Choroid plexus epithelial cell (primary cell): ENCODE results near the gene LRP6.

Source experiments
- DNase-seq: peaks from one replicate; pipeline ENCODE4 v3.0.0-alpha.2; 2010; ENCODE audit warnings: low read depth
- H3K4me3 ChIP-seq: 2 replicates; pipeline ENCODE4 v1.5.1; 2011; ENCODE audit warnings: low read depth, mild to moderate bottlenecking, control low read depth, low read length, moderate library complexity
- CTCF ChIP-seq: conservative IDR thresholded peaks from 2 replicates; pipeline ENCODE4 v1.5.1; 2011; ENCODE audit warnings: low read depth, mild to moderate bottlenecking, control low read depth, inconsistent platforms, low read length, moderate library complexity

The LRP6 gene

GRCh38 chr12:12182703-12183365 lies 84.0 kb downstream of the LRP6 start:
- no peak for TF ChIP-seq CTCF
- no peak overlapping the region for H3K4me3 ChIP-seq
- DNase-seq = peak; percentile 39

GRCh38 chr12:12181511-12181910 lies 85.3 kb downstream of the LRP6 start:
- no peak for TF ChIP-seq CTCF
- DNase-seq = no peak
- no peak overlapping the region for H3K4me3 ChIP-seq

- no peak for DNase-seq
- H3K4me3 ChIP-seq = no peak overlapping the region
- no peak for TF ChIP-seq CTCF
Observed at GRCh38 chr12:12180575-12180974, 86.3 kb downstream of the LRP6 start.

GRCh38 chr12:12180136-12180535 lies 86.7 kb downstream of the LRP6 start:
- DNase-seq = no peak
- no peak overlapping the region for H3K4me3 ChIP-seq
- no peak for TF ChIP-seq CTCF

GRCh38 chr12:12178559-12178958 lies 88.3 kb downstream of the LRP6 start:
- DNase-seq = no peak
- TF ChIP-seq CTCF = no peak
- no peak overlapping the region for H3K4me3 ChIP-seq

- DNase-seq = no peak
- no peak overlapping the region for H3K4me3 ChIP-seq
- TF ChIP-seq CTCF = no peak
Observed at GRCh38 chr12:12176402-12176801, 90.4 kb downstream of the LRP6 start.

GRCh38 chr12:12171991-12172511 lies 94.8 kb downstream of the LRP6 start:
- TF ChIP-seq CTCF = no peak
- no peak overlapping the region for H3K4me3 ChIP-seq
- peak; percentile 67 for DNase-seq
